Endothelial cell of umbilical vein (primary cell): ENCODE data around the gene BEND5. TPM values are rescaled to one million over a fixed set of nuclear protein-coding genes. Genes with fewer than 3 reads are reported as not detected.

Experiments
- BruUV-seq: library from RNA; stranded (reverse); fragments of 400-500 nt; replicated peaks from 2 replicates; lab custom pipeline; 2021; lab: Mats Ljungman, UMichigan
- CTCF ChIA-PET: fragments of 300-600, 350-600 bp; sonication (Branson Sonifier 250); formaldehyde crosslinking; loops from one replicate; lab custom pipeline; 2021; ENCODE audit warnings: antibody characterized with exemption, inconsistent platforms; lab: Charles Lee
- POLR2A ChIA-PET: fragments of 300-600, 350-600 bp; sonication (Branson Sonifier 250); formaldehyde crosslinking; loops from one replicate; lab custom pipeline; 2021; ENCODE audit warnings: antibody characterized with exemption, inconsistent platforms; lab: Charles Lee
- DNase-seq: peaks from one replicate; pipeline ENCODE4 v3.0.0-alpha.2; 2011; ENCODE audit warnings: low read depth, low spot score
- FAIRE-seq: peaks from 2 replicates; lab custom pipeline; 2011; peaks lifted over from hg19 to GRCh38; lab: Jason Lieb, UNC
- H2AFZ ChIP-seq: 2 replicates; pipeline ENCODE4 v1.6.0; 2012; ENCODE audit warnings: low read depth, low read length, control low read depth, inconsistent platforms
- H3K27ac ChIP-seq: 2 replicates; pipeline ENCODE4 v1.5.1; 2011; ENCODE audit warnings: low read depth, mild to moderate bottlenecking, control low read depth, low read length, moderate library complexity; ENCODE audit not compliant: insufficient read depth
- H3K27me3 ChIP-seq, 2 experiments: 2 replicates each; pipeline versions ENCODE4 v1.6.0 to v1.6.1; 2011; ENCODE audit warnings: low read length in 2 of 2, mixed read lengths in 1 of 2; ENCODE audit not compliant: control insufficient read depth in 2 of 2, insufficient read depth in 2 of 2
- H3K36me3 ChIP-seq, 2 experiments: 2 replicates in 1 of 2; 3 replicates in 1 of 2; pipeline ENCODE4 v1.5.1; 2011; ENCODE audit warnings: low read length in 2 of 2, mild to moderate bottlenecking in 1 of 2, moderate library complexity in 1 of 2; ENCODE audit not compliant: control insufficient read depth in 2 of 2, insufficient read depth in 2 of 2; ENCODE audit errors: extremely low read depth in 1 of 2
- H3K4me1 ChIP-seq: 3 replicates; pipeline ENCODE4 v1.5.1; 2011; ENCODE audit warnings: mild to moderate bottlenecking, low read length; ENCODE audit not compliant: control insufficient read depth, insufficient read depth; ENCODE audit errors: extremely low read depth
- H3K4me2 ChIP-seq: 2 replicates; pipeline ENCODE4 v1.6.1; 2011; ENCODE audit warnings: low read length, control low read depth, mixed read lengths; ENCODE audit not compliant: insufficient read depth
- H3K4me3 ChIP-seq, 3 experiments: fragments of 200-600 bp in 1 of 3; sonication (generic), shearing (Covaris generic) in 1 of 3; replicated peaks in 1 of 3; 2 replicates each; pipeline ENCODE4 v1.5.1; 2011 to 2016; ENCODE audit warnings: control low read depth in 3 of 3, low read length in 3 of 3, mild to moderate bottlenecking in 2 of 3, inconsistent platforms in 1 of 3, low read depth in 1 of 3, moderate library complexity in 1 of 3; ENCODE audit not compliant: insufficient read depth in 1 of 3
- H3K79me2 ChIP-seq: 2 replicates; pipeline ENCODE4 v1.6.0; 2012; ENCODE audit warnings: low read length, inconsistent platforms; ENCODE audit not compliant: control insufficient read depth, insufficient read depth
- H3K9ac ChIP-seq: replicated peaks from 2 replicates; pipeline ENCODE3; 2011; ENCODE audit warnings: low read length, control low read depth; ENCODE audit not compliant: insufficient read depth; ENCODE audit errors: extremely low read depth
- H3K9me1 ChIP-seq: replicated peaks from 3 replicates; pipeline ENCODE4 v1.6.0; 2011; ENCODE audit warnings: mild to moderate bottlenecking, low read length; ENCODE audit not compliant: control insufficient read depth, insufficient read depth; ENCODE audit errors: extremely low read depth
- H3K9me3 ChIP-seq: replicated peaks from 2 replicates; pipeline ENCODE4 v1.5.1; 2012; ENCODE audit warnings: low read length, inconsistent platforms; ENCODE audit not compliant: control insufficient read depth, insufficient read depth
- H4K20me1 ChIP-seq: replicated peaks from 2 replicates; pipeline ENCODE3; 2011; ENCODE audit warnings: mild to moderate bottlenecking, low read length; ENCODE audit not compliant: control insufficient read depth, insufficient read depth; ENCODE audit errors: extremely low read depth
- CTCF ChIP-seq, 2 donors: IDR thresholded peaks; 1 replicate in 1 of 2; 2 replicates in 1 of 2; pipeline ENCODE4 v1.5.1; 2011; ENCODE audit warnings: low read length in 2 of 2, mild to moderate bottlenecking in 2 of 2, moderate library complexity in 2 of 2, control low read depth in 1 of 2, inconsistent platforms in 1 of 2, low read depth in 1 of 2; ENCODE audit not compliant: insufficient read depth in 1 of 2; ENCODE audit errors: extremely low read depth in 1 of 2
- EZH2 ChIP-seq: IDR thresholded peaks from 2 replicates; pipeline ENCODE4 v1.6.1; 2012; ENCODE audit warnings: borderline replicate concordance, low read depth, mild to moderate bottlenecking, moderate library complexity, low read length, inconsistent platforms; ENCODE audit not compliant: severe bottlenecking
- FOS ChIP-seq: IDR thresholded peaks from 2 replicates; pipeline ENCODE4 v1.6.1; 2011; ENCODE audit warnings: mild to moderate bottlenecking, low read length, moderate library complexity, borderline replicate concordance; ENCODE audit not compliant: insufficient read depth
- GATA2 ChIP-seq: IDR thresholded peaks from 2 replicates; pipeline ENCODE4 v1.7.0; 2011; ENCODE audit warnings: low read depth, mild to moderate bottlenecking, moderate library complexity, mixed read lengths, low read length; ENCODE audit not compliant: insufficient read length, insufficient read depth
- JUN ChIP-seq: IDR thresholded peaks from 2 replicates; pipeline ENCODE4 v1.6.1; 2011; ENCODE audit warnings: borderline replicate concordance, low read depth; ENCODE audit not compliant: insufficient read length, insufficient read depth
- MAX ChIP-seq: IDR thresholded peaks from 2 replicates; pipeline ENCODE4 v1.6.1; 2011; ENCODE audit not compliant: insufficient read depth, insufficient read length
- MYC ChIP-seq: IDR thresholded peaks from one replicate; pipeline ENCODE4 v1.6.1; 2011; ENCODE audit warnings: mild to moderate bottlenecking, low read depth, low read length
- POLR2A ChIP-seq: IDR thresholded peaks from 2 replicates; pipeline ENCODE4 v1.6.1; 2012; ENCODE audit warnings: low read depth, mild to moderate bottlenecking, control low read depth, low read length
- POLR2AphosphoS5 ChIP-seq: IDR thresholded peaks from 2 replicates; pipeline ENCODE4 v1.6.1; 2012; ENCODE audit warnings: low read depth, mild to moderate bottlenecking, control low read depth, low read length, moderate library complexity; ENCODE audit not compliant: insufficient read depth
- dilution Hi-C: fragments of 300-500 bp; cut with MboI; formaldehyde crosslinking; loops from one replicate; pipeline ENCODE4 v1.15.0; 2019; ENCODE audit warnings: low sequenced_read_pairs; ENCODE audit not compliant: extremely low pct_ligation_motif_present
- intact Hi-C: fragments of 100-400 bp; cut with micrococcal nuclease; formaldehyde crosslinking; loops from one replicate; pipeline ENCODE4 v1.10.0; 2022
- polyA plus RNA-seq, 4 experiments: library from polyadenylated mRNA; depleted of rRNA in 3 of 4; stranded (reverse) in 3 of 4; unstranded in 1 of 4; fragments of >200 nt; gene quantifications; 2 replicates each; pipeline versions ENCODE4 v1.2.1 to v1.2.3, GENCODE V29; 2011 to 2012; ENCODE audit warnings: missing spikeins in 1 of 4
- total RNA-seq: library from RNA; stranded (reverse); gene quantifications from 2 replicates; pipeline ENCODE4 v1.2.3, GENCODE V29; 2021

Gene BEND5
- total and polyA plus RNA-seq, 2 donors (not counting 3 experiments of a cell fraction or from before 2014, with no cell fraction given), result not detected

DNA sequence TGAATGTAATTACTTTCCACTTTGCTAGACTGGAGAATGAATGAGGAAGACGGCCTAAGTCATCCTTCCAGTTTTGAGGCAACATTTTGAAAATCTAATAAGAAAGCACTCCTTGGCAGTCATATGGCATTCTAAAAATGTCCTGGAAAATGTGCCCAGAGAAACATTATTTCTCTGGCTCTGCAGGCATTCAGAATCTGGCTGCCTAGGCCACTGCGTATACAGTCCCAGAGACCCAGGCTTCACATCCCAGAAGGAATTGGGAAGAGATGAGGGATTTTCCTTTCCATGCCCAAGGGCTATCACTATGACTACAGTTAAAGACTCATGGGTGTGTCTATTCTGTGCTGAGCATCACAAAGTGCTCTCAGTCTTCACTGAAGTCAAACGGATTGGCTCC lies 92.9 kb downstream of the BEND5 start:
- Histone ChIP-seq H3K9me3 (no peaks in the 10 kb centered on the region), H3K4me1 (no peaks in the 10 kb centered on the region), H3K4me2 (no peak overlapping the region), H3K36me3 (no peaks in the 10 kb centered on the region), H3K27ac (no peak overlapping the region), H3K4me3 (no peak overlapping the region), H3K79me2 (no peaks in the 10 kb centered on the region), H4K20me1 (no peaks in the 10 kb centered on the region), H3K9ac (no peak overlapping the region), H3K27me3 (no peaks in the 10 kb centered on the region), H3K9me1 (no peaks in the 10 kb centered on the region), H2AFZ (no peak overlapping the region)
- dilution Hi-C loops, result no loop called here
- POLR2A ChIA-PET, result no interaction called here
- FAIRE-seq, result no peak
- no peak for TF ChIP-seq POLR2A
- no peak for TF ChIP-seq MAX
- no peak for TF ChIP-seq GATA2
- TF ChIP-seq JUN, result no peak
- TF ChIP-seq EZH2, result no peak
- no peak for TF ChIP-seq FOS
- no peak for TF ChIP-seq POLR2AphosphoS5
- no peak for TF ChIP-seq CTCF (IDR thresholded peaks at IDR 0.05; ENCODE audit: extremely low read depth in 1 of 2, insufficient read depth in 1 of 2, low read depth in 1 of 2, low read length in 2 of 2)
- no peak for TF ChIP-seq MYC
- BruUV-seq, result no TSS peak
- DNase-seq, result no peak
- CTCF ChIA-PET, result no interaction called here
- intact Hi-C loops, result no loop called here
